C4-2B (cell line): ENCODE data around the gene ZNF521.
"Not testable (repeated sequence)": the region's sequence is repeated elsewhere in the genome, so short reads cannot be mapped to it uniquely, and the experiment has no call there.

Experiments
- H3K27ac ChIP-seq: fragments of 450-650 bp; 2 replicates; pipeline ENCODE4 v1.5.1; 2017
- ZFX ChIP-seq: fragments of 450-650 bp; IDR thresholded peaks from 2 replicates; pipeline ENCODE4 v1.6.1; 2017
- TF ChIP-seq, protein P1 (sequence below): fragments of 450-650 bp; conservative IDR thresholded peaks from 2 replicates; pipeline ENCODE4 v1.5.1; 2017; ENCODE audit warnings: mild to moderate bottlenecking

Gene ZNF521

GRCh38 chr18:25033747-25034471 lies 318.1 kb downstream of the ZNF521 start:
- TF ChIP-seq ZFX, result no peak
- TF ChIP-seq, protein P1, sequence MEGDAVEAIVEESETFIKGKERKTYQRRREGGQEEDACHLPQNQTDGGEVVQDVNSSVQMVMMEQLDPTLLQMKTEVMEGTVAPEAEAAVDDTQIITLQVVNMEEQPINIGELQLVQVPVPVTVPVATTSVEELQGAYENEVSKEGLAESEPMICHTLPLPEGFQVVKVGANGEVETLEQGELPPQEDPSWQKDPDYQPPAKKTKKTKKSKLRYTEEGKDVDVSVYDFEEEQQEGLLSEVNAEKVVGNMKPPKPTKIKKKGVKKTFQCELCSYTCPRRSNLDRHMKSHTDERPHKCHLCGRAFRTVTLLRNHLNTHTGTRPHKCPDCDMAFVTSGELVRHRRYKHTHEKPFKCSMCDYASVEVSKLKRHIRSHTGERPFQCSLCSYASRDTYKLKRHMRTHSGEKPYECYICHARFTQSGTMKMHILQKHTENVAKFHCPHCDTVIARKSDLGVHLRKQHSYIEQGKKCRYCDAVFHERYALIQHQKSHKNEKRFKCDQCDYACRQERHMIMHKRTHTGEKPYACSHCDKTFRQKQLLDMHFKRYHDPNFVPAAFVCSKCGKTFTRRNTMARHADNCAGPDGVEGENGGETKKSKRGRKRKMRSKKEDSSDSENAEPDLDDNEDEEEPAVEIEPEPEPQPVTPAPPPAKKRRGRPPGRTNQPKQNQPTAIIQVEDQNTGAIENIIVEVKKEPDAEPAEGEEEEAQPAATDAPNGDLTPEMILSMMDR, result no peak
- H3K27ac ChIP-seq, result no peak overlapping the region

DNA sequence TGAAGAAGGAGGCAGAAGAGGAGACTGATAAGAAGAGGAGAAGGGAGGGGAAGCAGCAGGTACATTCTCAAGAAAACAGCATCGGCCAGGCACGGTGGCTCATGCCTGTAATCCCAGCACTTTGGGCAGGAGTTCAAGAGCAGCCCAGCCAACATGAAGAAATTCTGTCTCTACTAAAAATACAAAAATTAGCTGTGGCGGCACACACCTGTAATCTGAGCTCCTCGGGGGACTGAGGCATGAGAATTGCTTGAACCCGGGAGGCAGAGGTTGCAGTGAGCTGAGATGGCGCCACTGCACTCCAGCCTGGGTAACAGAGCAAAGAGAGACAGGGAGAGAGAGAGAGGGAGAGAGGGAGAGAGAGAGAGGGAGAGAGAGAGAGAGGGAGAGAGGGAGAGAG lies 318.8 kb downstream of the ZNF521 start:
- not testable (repeated sequence) for H3K27ac ChIP-seq

DNA sequence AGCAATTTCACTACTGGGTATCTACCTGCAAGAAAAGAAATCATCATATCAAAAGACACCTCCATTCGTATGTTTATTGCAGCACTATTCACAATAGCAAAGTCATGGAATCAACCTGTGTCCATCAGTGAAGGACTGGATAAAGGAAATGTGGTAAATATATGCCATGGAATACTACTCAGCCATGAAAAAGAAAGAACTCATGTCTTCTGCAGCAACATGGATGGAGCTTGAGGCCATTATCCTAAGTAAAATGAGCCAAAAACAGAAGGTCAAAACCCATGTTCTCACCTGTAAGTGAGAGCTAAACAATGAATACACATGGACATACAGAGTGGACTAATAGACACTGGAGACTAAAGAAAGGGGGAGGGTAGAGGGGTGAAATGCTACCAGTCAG lies 322.2 kb downstream of the ZNF521 start:
- TF ChIP-seq ZFX, result no peak
- TF ChIP-seq, protein P1, result no peak
- H3K27ac ChIP-seq, result no peak overlapping the region

DNA sequence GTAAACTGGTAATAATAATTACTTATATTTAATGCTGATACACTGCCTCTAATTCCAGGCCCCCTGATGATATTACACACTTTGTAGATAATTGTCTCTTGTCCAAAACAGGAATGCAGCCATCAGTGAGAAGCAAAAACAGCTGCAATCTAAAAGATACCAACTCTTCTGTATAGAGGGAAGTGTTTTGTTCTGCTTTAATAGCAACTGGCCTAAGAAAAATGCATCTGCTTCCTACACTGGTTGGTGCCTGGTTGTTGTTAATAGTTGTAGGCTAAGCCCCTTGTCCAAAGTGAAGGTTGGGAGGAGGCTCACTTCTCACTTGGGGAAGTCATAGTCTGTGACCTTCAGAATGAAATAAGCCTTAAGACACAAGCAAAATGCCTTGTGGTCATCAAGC lies 332.0 kb downstream of the ZNF521 start:
- no peak for TF ChIP-seq ZFX
- TF ChIP-seq, protein P1, result no peak
- H3K27ac ChIP-seq, result no peak overlapping the region

GRCh38 chr18:25019086-25019860 lies 332.7 kb downstream of the ZNF521 start:
- TF ChIP-seq, protein P1, result no peak
- no peak for TF ChIP-seq ZFX
- H3K27ac ChIP-seq, result no peak overlapping the region

GRCh38 chr18:25016666-25017065 lies 335.3 kb downstream of the ZNF521 start:
- TF ChIP-seq ZFX, result no peak
- TF ChIP-seq, protein P1, result peak; percentile 31

DNA sequence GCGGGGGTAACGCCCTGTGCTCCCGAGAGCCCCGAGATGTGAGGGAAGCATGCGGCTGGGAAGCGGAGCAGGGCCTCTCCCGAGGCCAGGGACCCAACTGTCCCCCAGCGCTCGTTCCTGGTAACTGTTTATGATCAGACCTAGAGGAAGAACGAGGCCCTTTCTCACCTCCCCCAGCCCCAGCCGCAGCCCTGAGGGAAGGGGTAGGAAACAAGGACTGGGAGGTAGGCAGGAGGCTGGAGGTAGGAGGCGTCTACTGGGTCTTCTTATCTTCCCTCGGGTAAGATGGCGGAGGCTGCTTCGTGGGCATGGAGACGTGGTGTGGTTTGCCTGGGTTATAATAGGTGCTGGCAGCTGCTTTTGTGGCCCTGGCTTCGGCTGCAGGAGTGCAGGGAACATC lies 335.8 kb downstream of the ZNF521 start:
- TF ChIP-seq, protein P1, result no peak
- no peak for TF ChIP-seq ZFX
- H3K27ac ChIP-seq, result no peak overlapping the region

More at GRCh38 chr18:25016666-25017065, 335.3 kb downstream of the ZNF521 start:
- H3K27ac ChIP-seq, result no peak overlapping the region
